ENCODE measurements around the gene TESK2.
"Not testable (repeated sequence)": the region's sequence is repeated elsewhere in the genome, so short reads cannot be mapped to it uniquely, and the experiment has no call there.

Gene TESK2

GRCh38 chr1:45518366-45518765 is 27.4 kb upstream of the TESK2 start:
- WGBS (ENCODE audit: insufficient coverage) = 100% methylated on average over 1 of the region's 4 CpGs
- H3K36me3 ChIP-seq (ENCODE audit: control insufficient read depth in 4 of 4, insufficient read depth in 4 of 4, low read length in 3 of 4) = peaks cover 14 to 41% (median 30%) of the 10 kb centered on the region in 4 experiments
- H3K27me3 ChIP-seq (replicated peaks in 2 of 5; ENCODE audit: control insufficient read depth in 4 of 5, insufficient read depth in 5 of 5, low read length in 4 of 5); H3K27ac ChIP-seq (ENCODE audit: insufficient read depth in 1 of 2, low read depth in 1 of 2, low read length in 2 of 2, poor library complexity in 1 of 2, severe bottlenecking in 2 of 2); H3K9me3 ChIP-seq (ENCODE audit: control extremely low read depth in 1 of 5, control insufficient read depth in 4 of 5, insufficient read depth in 2 of 5, low read depth in 1 of 5, low read length in 4 of 5); DNase-seq: not testable (repeated sequence)
- H3K4me1 ChIP-seq (ENCODE audit: control extremely low read depth in 1 of 4, control insufficient read depth in 4 of 4, insufficient read depth in 4 of 4, low read length in 3 of 4) = peaks cover 4 to 42% (median 29%) of the 10 kb centered on the region in 4 experiments
- ChIA-PET POLR2A (interaction anchor here (0.5 to 0.7 kb wide), 3 partner anchors 24 to 159 kb away, joined by 4 to 6 read pairs (median 5); no protein-coding TSS in a partner anchor), CTCF (interaction anchor here (0.8 to 12.1 kb wide), 6 partner anchors 10 to 49 kb away, joined by 3 to 171 read pairs (median 4); no protein-coding TSS in a partner anchor)
- H3K4me3 ChIP-seq (ENCODE audit: control insufficient read depth in 1 of 7, extremely low read depth in 1 of 7, insufficient read depth in 4 of 7, low read depth in 2 of 7, low read length in 6 of 7) = peak overlapping the region in 2 of 7 experiments; percentile 61 to 99

- H3K4me3 ChIP-seq (ENCODE audit: control insufficient read depth in 1 of 7, extremely low read depth in 1 of 7, insufficient read depth in 4 of 7, low read depth in 2 of 7, low read length in 6 of 7) = no peak overlapping the region
- ChIA-PET POLR2A (interaction anchor here (0.7 to 1.1 kb wide), 3 partner anchors 37 to 75 kb away, joined by 3 to 4 read pairs (median 3); no protein-coding TSS in a partner anchor), CTCF (interaction anchor here (0.7 to 12.1 kb wide), 7 partner anchors 8 to 65 kb away, joined by 3 to 171 read pairs (median 3); no protein-coding TSS in a partner anchor)
- no peaks in the 10 kb centered on the region for H3K27me3 ChIP-seq (replicated peaks in 2 of 5; ENCODE audit: control insufficient read depth in 4 of 5, insufficient read depth in 5 of 5, low read length in 4 of 5)
- H3K27ac ChIP-seq (ENCODE audit: insufficient read depth in 1 of 2, low read depth in 1 of 2, low read length in 2 of 2, poor library complexity in 1 of 2, severe bottlenecking in 2 of 2) = no peak overlapping the region
- 100% methylated on average over 4 of the region's 4 CpGs for WGBS (ENCODE audit: insufficient coverage)
- H3K4me1 ChIP-seq (ENCODE audit: control extremely low read depth in 1 of 4, control insufficient read depth in 4 of 4, insufficient read depth in 4 of 4, low read length in 3 of 4) = peaks cover 4 to 28% (median 17%) of the 10 kb centered on the region in 4 experiments
- H3K9me3 ChIP-seq (ENCODE audit: control extremely low read depth in 1 of 5, control insufficient read depth in 4 of 5, insufficient read depth in 2 of 5, low read depth in 1 of 5, low read length in 4 of 5) = no peaks in the 10 kb centered on the region
- H3K36me3 ChIP-seq (ENCODE audit: control insufficient read depth in 4 of 4, insufficient read depth in 4 of 4, low read length in 3 of 4) = peaks cover 14 to 57% (median 38%) of the 10 kb centered on the region in 4 experiments
- no peak for DNase-seq
Measured at GRCh38 chr1:45516465-45516864, 25.5 kb upstream of the TESK2 start.

GRCh38 chr1:45516036-45516435 is 25.1 kb upstream of the TESK2 start:
- Histone ChIP-seq H3K4me1 (ENCODE audit: control extremely low read depth in 1 of 4, control insufficient read depth in 4 of 4, insufficient read depth in 4 of 4, low read length in 3 of 4) (peaks cover 4 to 27% (median 17%) of the 10 kb centered on the region in 4 experiments), H3K36me3 (ENCODE audit: control insufficient read depth in 4 of 4, insufficient read depth in 4 of 4, low read length in 3 of 4) (peaks cover 14 to 61% (median 40%) of the 10 kb centered on the region in 4 experiments), H3K27me3 (replicated peaks in 2 of 5; ENCODE audit: control insufficient read depth in 4 of 5, insufficient read depth in 5 of 5, low read length in 4 of 5) (no peaks in the 10 kb centered on the region), H3K9me3 (ENCODE audit: control extremely low read depth in 1 of 5, control insufficient read depth in 4 of 5, insufficient read depth in 2 of 5, low read depth in 1 of 5, low read length in 4 of 5) (no peaks in the 10 kb centered on the region), H3K27ac (ENCODE audit: insufficient read depth in 1 of 2, low read depth in 1 of 2, low read length in 2 of 2, poor library complexity in 1 of 2, severe bottlenecking in 2 of 2) (no peak overlapping the region), H3K4me3 (ENCODE audit: control insufficient read depth in 1 of 7, extremely low read depth in 1 of 7, insufficient read depth in 4 of 7, low read depth in 2 of 7, low read length in 6 of 7) (no peak overlapping the region)
- POLR2A ChIA-PET = interaction anchor here (1.1 kb wide), 1 partner anchor 68 kb away, joined by 3 read pairs; no protein-coding TSS in a partner anchor
- no peak for DNase-seq
- CTCF ChIA-PET = interaction anchor here (0.6 to 12.1 kb wide), 6 partner anchors 9 to 51 kb away, joined by 3 to 171 read pairs (median 3); partner anchors contain the start of genes CCDC163 and MMACHC
- WGBS (ENCODE audit: insufficient coverage) = 75% methylated on average over 1 of the region's 3 CpGs

- DNase-seq; H3K27me3 ChIP-seq (replicated peaks in 2 of 5; ENCODE audit: control insufficient read depth in 4 of 5, insufficient read depth in 5 of 5, low read length in 4 of 5); H3K27ac ChIP-seq (ENCODE audit: insufficient read depth in 1 of 2, low read depth in 1 of 2, low read length in 2 of 2, poor library complexity in 1 of 2, severe bottlenecking in 2 of 2); H3K4me3 ChIP-seq (ENCODE audit: control insufficient read depth in 1 of 7, extremely low read depth in 1 of 7, insufficient read depth in 4 of 7, low read depth in 2 of 7, low read length in 6 of 7); H3K9me3 ChIP-seq (ENCODE audit: control extremely low read depth in 1 of 5, control insufficient read depth in 4 of 5, insufficient read depth in 2 of 5, low read depth in 1 of 5, low read length in 4 of 5): not testable (repeated sequence)
- POLR2A ChIA-PET = interaction anchor here (1.4 to 2.4 kb wide), 3 partner anchors 8 to 53 kb away, joined by 3 to 11 read pairs (median 4); partner anchors contain the start of gene PRDX1
- Histone ChIP-seq H3K4me1 (ENCODE audit: control extremely low read depth in 1 of 4, control insufficient read depth in 4 of 4, insufficient read depth in 4 of 4, low read length in 3 of 4) (peaks cover 0 to 12% (median 3%) of the 10 kb centered on the region in 4 experiments), H3K36me3 (ENCODE audit: control insufficient read depth in 4 of 4, insufficient read depth in 4 of 4, low read length in 3 of 4) (peaks cover 16 to 82% (median 55%) of the 10 kb centered on the region in 4 experiments)
- CTCF ChIA-PET = interaction anchor here (1.1 to 8.4 kb wide), 10 partner anchors 9 to 54 kb away, joined by 3 to 225 read pairs (median 17); partner anchors contain the start of genes AKR1A1, CCDC163, MMACHC and PRDX1
- 84% methylated on average over 5 of the region's 9 CpGs for WGBS (ENCODE audit: insufficient coverage)
Measured at GRCh38 chr1:45513532-45514260, 22.7 kb upstream of the TESK2 start.

GRCh38 chr1:45512641-45513054 is 21.7 kb upstream of the TESK2 start:
- H3K9me3 ChIP-seq (ENCODE audit: control extremely low read depth in 1 of 5, control insufficient read depth in 4 of 5, insufficient read depth in 2 of 5, low read depth in 1 of 5, low read length in 4 of 5) = no peaks in the 10 kb centered on the region
- POLR2A ChIA-PET = interaction anchor here (1.0 to 2.4 kb wide), 5 partner anchors 9 to 56 kb away, joined by 3 to 11 read pairs (median 4); partner anchors contain the start of gene PRDX1
- H3K27me3 ChIP-seq (replicated peaks in 2 of 5; ENCODE audit: control insufficient read depth in 4 of 5, insufficient read depth in 5 of 5, low read length in 4 of 5) = no peaks in the 10 kb centered on the region
- no CpG with 5 or more reads among the region's 1 CpG for WGBS (ENCODE audit: insufficient coverage)
- H3K4me1 ChIP-seq (ENCODE audit: control extremely low read depth in 1 of 4, control insufficient read depth in 4 of 4, insufficient read depth in 4 of 4, low read length in 3 of 4) = peaks cover 0 to 8% (median 0%) of the 10 kb centered on the region in 4 experiments
- H3K4me3 ChIP-seq (ENCODE audit: control insufficient read depth in 1 of 7, extremely low read depth in 1 of 7, insufficient read depth in 4 of 7, low read depth in 2 of 7, low read length in 6 of 7) = no peak overlapping the region
- peak; percentile 61 to 80 (median 71) for DNase-seq
- H3K27ac ChIP-seq (ENCODE audit: insufficient read depth in 1 of 2, low read depth in 1 of 2, low read length in 2 of 2, poor library complexity in 1 of 2, severe bottlenecking in 2 of 2) = no peak overlapping the region
- H3K36me3 ChIP-seq (ENCODE audit: control insufficient read depth in 4 of 4, insufficient read depth in 4 of 4, low read length in 3 of 4) = peaks cover 21 to 87% (median 63%) of the 10 kb centered on the region in 4 experiments
- CTCF ChIA-PET = interaction anchor here (0.9 to 8.4 kb wide), 19 partner anchors 10 to 370 kb away, joined by 3 to 225 read pairs (median 7); partner anchors contain the start of genes AKR1A1, CCDC163, MMACHC and PRDX1

- Histone ChIP-seq H3K4me1 (ENCODE audit: control extremely low read depth in 1 of 4, control insufficient read depth in 4 of 4, insufficient read depth in 4 of 4, low read length in 3 of 4) (peaks cover 0 to 5% (median 0%) of the 10 kb centered on the region in 4 experiments), H3K27ac (ENCODE audit: insufficient read depth in 1 of 2, low read depth in 1 of 2, low read length in 2 of 2, poor library complexity in 1 of 2, severe bottlenecking in 2 of 2) (no peak overlapping the region), H3K9me3 (ENCODE audit: control extremely low read depth in 1 of 5, control insufficient read depth in 4 of 5, insufficient read depth in 2 of 5, low read depth in 1 of 5, low read length in 4 of 5) (no peaks in the 10 kb centered on the region), H3K36me3 (ENCODE audit: control insufficient read depth in 4 of 4, insufficient read depth in 4 of 4, low read length in 3 of 4) (peaks cover 19 to 80% (median 57%) of the 10 kb centered on the region in 4 experiments), H3K4me3 (ENCODE audit: control insufficient read depth in 1 of 7, extremely low read depth in 1 of 7, insufficient read depth in 4 of 7, low read depth in 2 of 7, low read length in 6 of 7) (no peak overlapping the region), H3K27me3 (replicated peaks in 2 of 5; ENCODE audit: control insufficient read depth in 4 of 5, insufficient read depth in 5 of 5, low read length in 4 of 5) (no peaks in the 10 kb centered on the region)
- no CpG with 5 or more reads among the region's 4 CpGs for WGBS (ENCODE audit: insufficient coverage)
- CTCF ChIA-PET = interaction anchor here (0.5 to 8.4 kb wide), 13 partner anchors 9 to 1778 kb away, joined by 3 to 225 read pairs (median 15); partner anchors contain the start of genes AKR1A1, CCDC163, MMACHC and PRDX1
- POLR2A ChIA-PET = interaction anchor here (2.4 kb wide), 1 partner anchor 11 kb away, joined by 11 read pairs; the partner anchor contains the start of gene PRDX1
- no peak for DNase-seq
Measured at GRCh38 chr1:45510972-45511527, 20.1 kb upstream of the TESK2 start.
